Glomerular visceral epithelial cell (primary cell): Measurements from ENCODE around the gene RBBP7.

Experiments
- DNase-seq: peaks from one replicate; pipeline ENCODE4 v3.0.0-alpha.2; 2016; ENCODE audit errors: extremely low spot score

The RBBP7 gene

GRCh38 chrX:16870095-16870861, at the start of gene RBBP7:
RBBP7 (minus strand) TSS chrX:16870362; CDS start chrX:16870053, 309 bp downstream.
- DNase-seq: peak; percentile 92

- no peak for DNase-seq
These were observed 48.8 kb upstream of the RBBP7 start for GRCh38 chrX:16918979-16919378.

GRCh38 chrX:16917120-16917519, 47.0 kb upstream of the RBBP7 start:
- DNase-seq: no peak

GRCh38 chrX:16916561-16916960, 46.4 kb upstream of the RBBP7 start:
- no peak for DNase-seq

GRCh38 chrX:16914058-16914457, 43.9 kb upstream of the RBBP7 start:
- no peak for DNase-seq

- no peak for DNase-seq
These were observed 40.2 kb upstream of the RBBP7 start for GRCh38 chrX:16910376-16910775.

GRCh38 chrX:16903274-16904022, 33.3 kb upstream of the RBBP7 start:
- no peak for DNase-seq

- DNase-seq: no peak
These were observed 27.3 kb upstream of the RBBP7 start for GRCh38 chrX:16897445-16897844.

- peak; percentile 67 for DNase-seq
These were observed 22.6 kb upstream of the RBBP7 start for GRCh38 chrX:16892504-16893362.

GRCh38 chrX:16885628-16886027, 15.5 kb upstream of the RBBP7 start:
- DNase-seq: no peak

- no peak for DNase-seq
These were observed 13.3 kb upstream of the RBBP7 start for GRCh38 chrX:16883487-16883804.

- peak; percentile 58 for DNase-seq
These were observed 12.7 kb upstream of the RBBP7 start for GRCh38 chrX:16882702-16883486.

- peak; percentile 8 for DNase-seq
These were observed 12.0 kb upstream of the RBBP7 start for GRCh38 chrX:16882169-16882568.

GRCh38 chrX:16876696-16877095, 6.5 kb upstream of the RBBP7 start:
- DNase-seq: no peak

- DNase-seq: no peak
These were observed 4.4 kb upstream of the RBBP7 start for GRCh38 chrX:16874458-16875095.

- DNase-seq: no peak
These were observed 2.9 kb upstream of the RBBP7 start for GRCh38 chrX:16873106-16873505.

GRCh38 chrX:16870862-16871815, 977 bp upstream of the RBBP7 start:
- no peak for DNase-seq

- DNase-seq: peak; percentile 58
These were observed 618 bp downstream of the RBBP7 start for GRCh38 chrX:16869393-16870094.

GRCh38 chrX:16868920-16869319, 1.2 kb downstream of the RBBP7 start:
- no peak for DNase-seq
